Caki2 (cell line): ENCODE measurements around the gene ZFAND3. TPM values are rescaled to one million over a fixed set of nuclear protein-coding genes. Genes with fewer than 3 reads are reported as not detected.
"Not testable (repeated sequence)": the region's sequence is repeated elsewhere in the genome, so short reads cannot be mapped to it uniquely, and the experiment has no call there.

ENCODE experiments used
- DNase-seq: peaks from one replicate; pipeline ENCODE4 v3.0.0-alpha.2; 2015; ENCODE audit warnings: low read depth
- in situ Hi-C: cut with HindIII; loops from 2 replicates; pipeline ENCODE4 v1.10.0; 2016; ENCODE audit warnings: low sequenced_read_pairs, low pct_unique_long_range_greater_than_20kb, mixed read lengths
- total RNA-seq: library from RNA; depleted of rRNA; stranded (reverse); fragments of >200 nt; shearing (Covaris generic); gene quantifications from 2 replicates; pipeline ENCODE4 v1.2.3, GENCODE V29; 2014; ENCODE audit warnings: low replicate concordance

The ZFAND3 gene
- total RNA-seq, 1 experiment from 2014 or later: 29.4 TPM

GRCh38 chr6:37993194-37993593 is 173.7 kb downstream of the ZFAND3 start:
- in situ Hi-C loops, DNase-seq: not testable (repeated sequence)

DNA sequence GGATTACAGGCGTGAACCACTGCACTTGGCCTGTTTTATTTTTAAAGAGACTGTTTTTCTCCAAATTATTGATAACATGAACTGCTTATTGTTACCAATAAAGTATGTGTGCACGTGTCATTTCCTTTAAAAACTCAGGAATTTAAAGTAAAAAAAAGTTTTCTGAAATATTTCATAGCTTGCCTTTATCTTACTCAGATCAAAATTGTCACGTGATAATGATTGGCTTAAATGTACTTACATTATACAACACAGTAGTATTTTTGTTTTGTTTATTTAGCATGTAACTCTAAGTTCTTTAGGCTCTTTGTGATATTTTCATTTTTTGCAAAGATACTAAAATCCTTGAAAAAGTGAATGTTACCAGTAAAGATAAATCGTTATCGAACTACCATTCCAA is 174.1 kb downstream of the ZFAND3 start:
- in situ Hi-C loops: no loop called here
- DNase-seq: no peak

DNA sequence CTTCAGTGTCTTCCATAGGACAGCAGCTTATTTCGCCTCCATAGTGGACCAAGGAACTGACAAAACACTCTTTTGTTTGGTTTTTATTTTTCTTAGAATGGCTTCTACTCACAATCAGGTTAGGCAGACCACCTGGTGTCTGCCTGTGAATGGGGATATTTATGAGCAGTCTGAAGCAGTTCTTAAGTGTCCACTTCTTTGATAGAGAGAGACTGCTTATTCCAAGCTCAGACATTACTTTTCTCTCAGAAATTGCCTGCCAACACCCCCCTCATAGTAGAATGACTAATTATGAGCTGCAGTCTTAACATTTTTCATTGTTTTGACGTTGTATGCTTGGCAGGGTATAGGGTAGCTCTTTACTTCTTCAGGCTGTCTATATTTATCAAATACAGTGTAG is 174.7 kb downstream of the ZFAND3 start:
- in situ Hi-C loops: no loop called here
- no peak for DNase-seq

DNA sequence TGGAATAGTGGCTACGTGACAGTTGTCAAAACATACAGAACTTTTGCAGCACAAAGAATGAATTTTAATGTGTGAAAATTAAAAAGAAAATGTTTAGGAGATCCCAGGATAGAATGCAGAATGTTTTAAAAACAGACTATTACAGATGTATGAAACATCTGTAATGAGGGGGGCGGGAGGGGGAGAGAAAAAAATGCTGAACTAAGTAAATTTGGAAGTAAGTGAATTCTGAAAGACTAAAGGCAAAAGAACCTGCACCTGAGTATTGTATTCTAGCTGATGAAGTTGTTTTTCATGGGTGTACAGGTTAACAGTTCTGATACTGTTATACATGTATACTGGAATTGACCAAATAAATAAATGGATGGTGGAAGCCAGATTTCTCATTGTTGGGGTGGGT is 178.8 kb downstream of the ZFAND3 start:
- in situ Hi-C loops: no loop called here
- no peak for DNase-seq

GRCh38 chr6:38001386-38001785 is 181.9 kb downstream of the ZFAND3 start:
- no peak for DNase-seq
- in situ Hi-C loops: no loop called here

DNA sequence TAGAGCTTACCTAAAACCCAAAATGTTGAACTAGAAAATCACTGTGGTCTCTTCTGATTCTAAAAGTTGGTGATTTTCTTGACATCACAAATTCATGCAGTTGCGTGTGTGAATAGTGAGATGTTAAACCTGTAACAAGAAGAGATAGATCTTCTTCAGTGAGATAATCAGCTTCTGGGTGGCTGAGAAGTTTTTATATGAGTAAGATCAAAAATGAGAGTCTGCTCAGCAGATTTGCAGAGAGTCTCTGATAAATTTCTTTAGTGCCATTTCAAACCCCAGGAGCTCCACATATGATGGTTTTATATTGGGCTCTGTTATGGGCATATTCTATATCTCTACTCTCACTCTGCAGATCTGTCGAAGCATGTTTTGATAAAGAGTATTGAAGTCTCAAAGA is 185.4 kb downstream of the ZFAND3 start:
- DNase-seq: no peak
- in situ Hi-C loops: no loop called here

DNA sequence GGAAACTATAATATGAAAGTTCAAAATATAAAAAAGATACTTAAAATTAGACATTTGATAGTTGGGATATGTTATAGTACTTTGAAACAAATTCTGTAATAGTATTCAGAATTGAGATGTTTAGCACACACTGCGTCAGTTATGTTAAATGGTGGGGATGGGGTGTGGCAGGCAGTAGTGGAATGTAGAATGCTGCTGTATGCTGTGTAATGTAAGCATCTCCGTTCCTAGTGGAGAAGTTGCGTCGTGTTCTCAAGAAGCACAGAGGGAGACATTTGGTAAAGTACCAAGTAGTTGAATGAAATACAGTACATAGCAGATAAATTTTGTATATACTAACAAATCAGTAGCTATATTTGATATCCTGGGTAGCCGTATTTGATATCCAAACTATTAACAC is 192.4 kb downstream of the ZFAND3 start:
- in situ Hi-C loops: no loop called here

GRCh38 chr6:38012573-38012972 is 193.0 kb downstream of the ZFAND3 start:
- in situ Hi-C loops: no loop called here
- no peak for DNase-seq

More for the DNA sequence above, 192.4 kb downstream of the ZFAND3 start:
- DNase-seq: no peak

DNA sequence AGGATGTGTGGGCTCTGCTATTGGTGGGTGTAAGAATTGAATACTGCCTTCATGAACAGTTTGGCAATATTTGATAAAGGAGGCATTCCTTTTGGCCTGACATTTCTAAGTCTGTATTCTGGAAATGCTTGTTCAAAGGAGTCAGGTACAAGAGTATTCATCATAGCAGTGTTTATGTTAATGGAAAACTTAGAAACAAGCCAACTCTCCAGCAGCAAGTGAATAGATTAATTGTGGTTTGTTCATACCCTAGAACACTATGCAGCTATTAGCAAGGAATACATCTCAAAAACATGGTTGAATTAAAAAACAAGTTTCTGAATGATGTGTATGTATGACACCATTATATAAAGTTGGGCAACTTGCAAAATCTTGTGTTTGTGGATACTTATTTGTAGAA is 195.8 kb downstream of the ZFAND3 start:
- no peak for DNase-seq
- in situ Hi-C loops: no loop called here

DNA sequence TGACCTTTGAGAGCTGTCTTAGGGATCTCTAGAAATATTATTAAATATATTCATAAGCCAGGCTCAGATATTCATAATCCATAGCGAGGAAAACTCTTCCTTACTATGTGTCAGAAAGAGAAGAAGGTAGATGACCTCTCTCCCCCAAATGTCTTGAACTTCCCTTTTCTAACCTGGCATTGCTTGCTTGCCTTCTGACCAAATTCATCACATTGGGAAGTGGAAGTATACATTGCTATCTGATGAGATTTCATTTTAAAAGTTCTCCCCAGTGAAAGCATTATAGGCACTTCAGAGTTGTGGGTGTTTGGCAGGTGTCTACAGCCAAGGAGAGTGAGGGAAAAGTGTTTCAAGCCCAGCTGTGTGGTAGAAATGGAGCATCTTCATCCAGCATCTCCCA is 197.3 kb downstream of the ZFAND3 start:
- in situ Hi-C loops: no loop called here

DNA sequence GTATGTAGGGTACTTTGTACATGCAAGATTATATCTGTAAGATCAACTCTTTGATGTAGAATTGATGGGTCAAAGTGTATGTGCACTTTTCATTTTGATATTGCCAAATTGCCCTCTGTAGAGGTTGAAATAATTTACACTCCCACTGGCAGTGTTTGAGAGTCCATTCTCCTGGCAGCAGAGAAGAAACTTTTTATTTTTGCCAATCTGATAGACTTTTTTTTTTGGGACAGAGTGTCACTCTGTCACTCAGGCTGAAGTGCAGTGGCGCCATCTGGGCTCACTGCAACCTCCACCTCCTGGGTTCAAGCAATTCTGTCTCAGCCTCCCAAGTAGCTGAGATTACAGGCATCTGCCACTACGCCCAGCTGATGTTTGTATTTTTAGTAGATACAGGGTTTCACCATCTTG is 199.2 kb downstream of the ZFAND3 start:
- in situ Hi-C loops: no loop called here

More for the DNA sequence above, 197.3 kb downstream of the ZFAND3 start:
- DNase-seq: no peak

DNA sequence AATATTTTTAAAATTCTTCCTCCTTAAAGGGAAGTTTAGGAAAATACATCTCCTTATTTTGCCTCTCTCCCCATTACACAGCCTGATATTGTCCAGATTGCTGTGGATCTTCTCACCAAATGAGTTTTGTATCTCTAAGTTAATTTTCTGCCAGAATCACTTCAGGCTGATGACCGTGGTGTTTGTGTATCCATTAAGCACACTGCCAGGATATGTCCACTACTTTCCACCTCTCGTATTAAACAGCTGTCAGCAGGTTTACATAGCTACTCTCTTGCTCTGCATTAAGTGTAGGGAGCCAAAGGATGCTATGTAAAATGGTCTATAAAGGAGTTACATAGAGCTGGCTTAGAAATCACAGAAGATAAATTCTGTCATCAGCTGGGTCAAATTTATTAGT is 201.1 kb downstream of the ZFAND3 start:
- in situ Hi-C loops: no loop called here
- no peak for DNase-seq

More for the DNA sequence above, 199.2 kb downstream of the ZFAND3 start:
- DNase-seq: no peak

GRCh38 chr6:38021029-38021428 is 201.5 kb downstream of the ZFAND3 start:
- in situ Hi-C loops: no loop called here

GRCh38 chr6:38021571-38021970 is 202.0 kb downstream of the ZFAND3 start:
- DNase-seq: no peak
- in situ Hi-C loops: no loop called here

More at GRCh38 chr6:38021029-38021428, 201.5 kb downstream of the ZFAND3 start:
- no peak for DNase-seq

- in situ Hi-C loops: no loop called here
These were observed 203.2 kb downstream of the ZFAND3 start for GRCh38 chr6:38022688-38023087.

GRCh38 chr6:38024908-38025307 is 205.4 kb downstream of the ZFAND3 start:
- in situ Hi-C loops: no loop called here
- no peak for DNase-seq

More at GRCh38 chr6:38022688-38023087, 203.2 kb downstream of the ZFAND3 start:
- no peak for DNase-seq

DNA sequence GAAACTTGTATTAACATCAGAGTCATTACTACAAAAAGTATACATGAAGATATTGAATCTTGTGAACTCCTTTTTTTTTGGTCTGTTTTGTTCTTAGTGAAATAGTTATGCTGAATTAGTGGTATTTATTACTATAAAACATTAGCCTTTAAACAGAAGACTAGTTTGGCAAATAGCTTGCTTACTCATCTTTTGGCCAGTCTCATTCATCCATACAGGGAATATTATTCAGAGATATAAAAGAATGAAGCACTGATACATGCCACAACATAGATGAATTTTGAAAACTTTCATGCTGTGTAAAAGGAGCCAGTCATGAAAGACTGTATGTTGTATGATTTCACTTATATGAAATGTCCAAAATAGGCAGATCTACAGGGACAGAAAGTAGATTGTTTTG is 205.9 kb downstream of the ZFAND3 start:
- DNase-seq: no peak
- in situ Hi-C loops: no loop called here

- in situ Hi-C loops: no loop called here
- DNase-seq: no peak
These were observed 208.3 kb downstream of the ZFAND3 start for GRCh38 chr6:38027685-38028373.

DNA sequence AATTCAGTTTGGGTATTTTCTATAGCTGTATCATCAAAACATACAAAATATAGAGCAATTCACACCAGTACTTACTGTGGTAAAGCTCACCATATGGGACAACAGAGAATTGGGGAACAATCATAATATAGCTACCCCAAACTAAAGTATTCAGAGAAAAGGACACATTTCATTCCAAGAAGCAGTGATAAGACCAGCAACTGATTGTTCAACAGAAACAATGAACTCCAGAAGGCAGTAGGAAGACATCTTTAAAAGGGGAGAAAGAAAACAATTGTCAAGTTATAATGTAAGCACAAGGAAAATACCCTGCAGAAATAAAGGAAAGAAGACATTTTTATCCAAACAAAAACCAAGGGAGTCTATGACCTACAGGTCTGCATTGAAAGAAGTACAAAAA is 210.9 kb downstream of the ZFAND3 start:
- no peak for DNase-seq
- in situ Hi-C loops: no loop called here

DNA sequence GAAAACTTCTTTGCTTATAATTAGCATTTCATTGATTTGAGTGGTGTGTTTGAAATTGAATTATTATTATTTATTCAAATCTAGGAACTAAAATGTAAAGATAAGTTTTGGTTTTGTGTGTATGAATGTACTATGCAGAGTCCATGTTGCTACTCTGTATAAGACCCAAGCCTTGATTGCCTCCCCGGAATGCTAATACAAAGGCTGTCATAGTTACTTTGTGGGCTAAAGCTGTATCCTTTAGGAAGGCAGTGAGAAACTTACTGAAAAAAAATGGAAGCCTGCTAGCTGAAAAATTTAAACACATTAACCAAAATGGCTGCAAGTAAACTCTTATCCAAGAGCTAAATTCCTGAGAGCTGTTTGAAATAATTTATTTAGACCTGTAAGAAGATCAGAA is 213.3 kb downstream of the ZFAND3 start:
- in situ Hi-C loops: no loop called here
- no peak for DNase-seq
